BLaER1 (cell line): Measurements from ENCODE around the gene UBA52.
"Not testable (repeated sequence)": the region's sequence is repeated elsewhere in the genome, so short reads cannot be mapped to it uniquely, and the experiment has no call there.

Source experiments
- H3K27ac ChIP-seq: shearing (Covaris generic); formaldehyde crosslinking; 2 replicates; pipeline ENCODE4 v1.8.1; 2022
- H3K27me3 ChIP-seq: shearing (Covaris generic); formaldehyde crosslinking; 2 replicates; pipeline ENCODE4 v1.8.1; 2022
- H3K36me3 ChIP-seq: shearing (Covaris generic); formaldehyde crosslinking; 2 replicates; pipeline ENCODE4 v1.8.1; 2022
- H3K4me1 ChIP-seq: shearing (Covaris generic); formaldehyde crosslinking; 2 replicates; pipeline ENCODE4 v1.8.1; 2022
- H3K4me2 ChIP-seq: shearing (Covaris generic); formaldehyde crosslinking; 2 replicates; pipeline ENCODE4 v1.8.1; 2022
- H3K4me3 ChIP-seq: shearing (Covaris generic); formaldehyde crosslinking; 2 replicates; pipeline ENCODE4 v1.8.1; 2022
- H3K9ac ChIP-seq: shearing (Covaris generic); formaldehyde crosslinking; 2 replicates; pipeline ENCODE4 v1.8.1; 2022
- H3K9me3 ChIP-seq: shearing (Covaris generic); formaldehyde crosslinking; 2 replicates; pipeline ENCODE4 v1.8.1; 2022
- H4K20me1 ChIP-seq: shearing (Covaris generic); formaldehyde crosslinking; 2 replicates; pipeline ENCODE4 v1.8.1; 2022
- Cebpa-rat ChIP-seq: shearing (Covaris generic); IDR thresholded peaks from 2 replicates; pipeline ENCODE4 v1.8.1; 2022

Gene UBA52

GRCh38 chr19:18591735-18592385, 20.2 kb downstream of the UBA52 start:
- Histone ChIP-seq H3K4me1 (peaks cover 84% of the 10 kb centered on the region), H4K20me1 (peaks cover 44% of the 10 kb centered on the region), H3K4me2 (peak overlapping the region; percentile 28), H3K4me3 (no peak overlapping the region), H3K27ac (no peak overlapping the region), H3K36me3 (peaks cover 21% of the 10 kb centered on the region), H3K9me3 (peaks cover 3% of the 10 kb centered on the region), H3K27me3 (peaks cover 13% of the 10 kb centered on the region; the same call in 1 of the 2 replicates), H3K9ac (no peak overlapping the region)
- TF ChIP-seq Cebpa-rat: no peak

GRCh38 chr19:18592732-18593131, 21.1 kb downstream of the UBA52 start:
- not testable (repeated sequence) for H3K27ac ChIP-seq, H3K4me3 ChIP-seq, H3K9me3 ChIP-seq
- peaks cover 21% of the 10 kb centered on the region for H3K36me3 ChIP-seq
- peaks cover 16% of the 10 kb centered on the region; the same call in 1 of the 2 replicates for H3K27me3 ChIP-seq
- H3K4me1 ChIP-seq: peaks cover 92% of the 10 kb centered on the region
- H4K20me1 ChIP-seq: peaks cover 44% of the 10 kb centered on the region
- H3K9ac ChIP-seq: peak overlapping the region; percentile 48; the same call in 1 of the 2 replicates
- peak overlapping the region; percentile 96 for H3K4me2 ChIP-seq

GRCh38 chr19:18593367-18594095, 21.9 kb downstream of the UBA52 start:
- Histone ChIP-seq H3K4me1 (peaks cover 91% of the 10 kb centered on the region), H3K27me3 (peaks cover 20% of the 10 kb centered on the region; the same call in 1 of the 2 replicates), H3K9me3 (no peaks in the 10 kb centered on the region), H3K27ac (no peak overlapping the region), H3K4me2 (peak overlapping the region; percentile 96), H3K36me3 (peaks cover 21% of the 10 kb centered on the region), H4K20me1 (peaks cover 44% of the 10 kb centered on the region), H3K4me3 (peak overlapping the region; percentile 54), H3K9ac (peak overlapping the region; percentile 48)
- no peak for TF ChIP-seq Cebpa-rat

- Histone ChIP-seq H3K27me3 (peaks cover 26% of the 10 kb centered on the region; the same call in 1 of the 2 replicates), H3K27ac (peak overlapping the region; percentile 35; the same call in 1 of the 2 replicates), H3K4me2 (peak overlapping the region; percentile 96), H4K20me1 (peaks cover 44% of the 10 kb centered on the region), H3K9me3 (no peaks in the 10 kb centered on the region), H3K4me1 (peaks cover 88% of the 10 kb centered on the region), H3K4me3 (peak overlapping the region; percentile 54), H3K9ac (peak overlapping the region; percentile 53; the same call in 1 of the 2 replicates), H3K36me3 (peaks cover 21% of the 10 kb centered on the region)
- no peak for TF ChIP-seq Cebpa-rat
These were observed 22.6 kb downstream of the UBA52 start for GRCh38 chr19:18594096-18594823.

- TF ChIP-seq Cebpa-rat: no peak
- Histone ChIP-seq H4K20me1 (peaks cover 44% of the 10 kb centered on the region), H3K4me1 (peaks cover 82% of the 10 kb centered on the region), H3K4me2 (peak overlapping the region; percentile 96), H3K27me3 (peaks cover 30% of the 10 kb centered on the region; the same call in 1 of the 2 replicates), H3K27ac (peak overlapping the region; percentile 35; the same call in 1 of the 2 replicates), H3K36me3 (peaks cover 21% of the 10 kb centered on the region), H3K9me3 (no peaks in the 10 kb centered on the region), H3K9ac (peak overlapping the region; percentile 53; the same call in 1 of the 2 replicates), H3K4me3 (peak overlapping the region; percentile 54; the same call in 1 of the 2 replicates)
These were observed 23.2 kb downstream of the UBA52 start for GRCh38 chr19:18594824-18595373.

DNA sequence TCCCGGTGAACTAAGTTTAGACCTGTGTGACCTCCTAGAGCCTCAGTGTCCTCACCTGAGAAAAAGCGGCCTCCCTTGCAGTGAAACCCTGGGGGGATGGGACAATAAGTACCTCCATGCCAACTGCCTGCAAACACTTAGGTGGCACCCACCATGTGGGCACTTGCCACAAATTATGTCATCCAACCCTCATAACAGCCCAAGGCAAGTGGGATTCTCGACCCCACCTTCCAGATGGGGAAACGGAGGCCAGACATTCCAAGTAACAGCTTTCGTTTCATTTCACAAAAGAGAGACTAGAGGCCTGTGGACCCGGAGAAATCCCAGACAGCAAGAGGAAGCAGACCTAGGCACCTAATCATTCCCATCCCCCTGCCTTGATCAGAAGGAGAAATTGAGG, 23.8 kb downstream of the UBA52 start:
- Histone ChIP-seq H3K36me3 (peaks cover 18% of the 10 kb centered on the region), H3K27ac (no peak overlapping the region), H3K9me3 (no peaks in the 10 kb centered on the region), H3K27me3 (peaks cover 31% of the 10 kb centered on the region), H3K9ac (no peak overlapping the region), H3K4me1 (peaks cover 76% of the 10 kb centered on the region), H3K4me3 (no peak overlapping the region), H4K20me1 (peaks cover 43% of the 10 kb centered on the region), H3K4me2 (peak overlapping the region; percentile 96; the same call in 1 of the 2 replicates)
- no peak for TF ChIP-seq Cebpa-rat

DNA sequence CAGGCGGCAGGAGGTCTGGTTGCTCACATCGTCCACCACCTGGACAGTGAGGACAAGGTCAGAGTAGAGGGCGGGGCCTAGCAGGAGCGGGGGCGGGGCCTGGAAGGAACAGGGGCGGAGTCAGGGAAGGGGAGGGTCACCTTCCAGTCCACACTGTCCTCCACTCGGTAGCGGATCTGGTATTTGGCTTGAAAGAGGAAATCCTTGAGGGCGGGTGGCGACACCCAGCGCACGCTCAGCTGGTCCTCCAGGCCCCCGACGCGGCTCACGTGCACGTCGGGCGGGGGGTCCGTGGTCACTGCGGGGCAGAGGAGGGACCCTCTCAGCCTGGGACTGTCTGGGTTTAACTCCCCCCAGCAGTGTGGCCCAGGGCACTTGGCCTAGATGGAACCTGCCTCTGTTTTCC, 25.1 kb downstream of the UBA52 start:
- Histone ChIP-seq H3K4me2 (peak overlapping the region; percentile 55), H3K4me1 (peaks cover 64% of the 10 kb centered on the region), H3K4me3 (no peak overlapping the region), H3K9ac (no peak overlapping the region), H3K27me3 (peaks cover 43% of the 10 kb centered on the region), H3K9me3 (no peaks in the 10 kb centered on the region), H3K36me3 (peaks cover 6% of the 10 kb centered on the region; the same call in 1 of the 2 replicates), H4K20me1 (peaks cover 35% of the 10 kb centered on the region), H3K27ac (no peak overlapping the region)
- no peak for TF ChIP-seq Cebpa-rat

- no peak for TF ChIP-seq Cebpa-rat
- peak overlapping the region; percentile 55 for H3K4me2 ChIP-seq
- no peak overlapping the region for H3K9ac ChIP-seq
- peaks cover 40% of the 10 kb centered on the region for H4K20me1 ChIP-seq
- no peaks in the 10 kb centered on the region for H3K9me3 ChIP-seq
- no peaks in the 10 kb centered on the region for H3K36me3 ChIP-seq
- no peak overlapping the region for H3K27ac ChIP-seq
- H3K27me3 ChIP-seq: peaks cover 56% of the 10 kb centered on the region
- H3K4me3 ChIP-seq: no peak overlapping the region
- peaks cover 51% of the 10 kb centered on the region for H3K4me1 ChIP-seq
These were observed 26.4 kb downstream of the UBA52 start for GRCh38 chr19:18597809-18598660.
